ENCODE data around the gene MAN1A1.

GRCh38 chr6:119322034-119322433 lies 27.5 kb downstream of the MAN1A1 start:
- no peak for TF ChIP-seq POLR2A (IDR thresholded peaks at IDR 0.05; ENCODE audit: low read length)
- no peak for TF ChIP-seq GATA1 (IDR thresholded peaks at IDR 0.05; ENCODE audit: low read depth, low read length)

Measured in erythroblast (primary cell).